Muscle layer of colon (tissue), 2 donors: ENCODE data around the gene FOXK2.
"Not testable (repeated sequence)": the region's sequence is repeated elsewhere in the genome, so short reads cannot be mapped to it uniquely, and the experiment has no call there.

Experiments
- H3K27ac ChIP-seq: one replicate; pipeline ENCODE4 v1.7.0; 2013; ENCODE audit warnings: low read depth, mild to moderate bottlenecking, low read length, moderate library complexity
- H3K27me3 ChIP-seq, 2 donors: one replicate each; pipeline ENCODE4 v1.7.0; 2013; ENCODE audit warnings: low read length in 2 of 2, mild to moderate bottlenecking in 2 of 2; ENCODE audit not compliant: insufficient read depth in 2 of 2, control insufficient read depth in 1 of 2
- H3K36me3 ChIP-seq: one replicate; pipeline ENCODE4 v1.7.0; 2013; ENCODE audit warnings: mild to moderate bottlenecking, low read length; ENCODE audit not compliant: insufficient read depth
- H3K4me1 ChIP-seq: one replicate; pipeline ENCODE4 v1.7.0; 2013; ENCODE audit warnings: mild to moderate bottlenecking, low read length; ENCODE audit not compliant: insufficient read depth
- H3K4me3 ChIP-seq, 2 donors: one replicate each; pipeline ENCODE4 v1.7.0; 2013; ENCODE audit warnings: low read length in 2 of 2, low read depth in 1 of 2, mild to moderate bottlenecking in 1 of 2, moderate library complexity in 1 of 2
- H3K9ac ChIP-seq: one replicate; pipeline ENCODE4 v1.7.0; 2013; ENCODE audit warnings: low read length
- H3K9me3 ChIP-seq: one replicate; pipeline ENCODE4 v1.7.0; 2013; ENCODE audit warnings: mild to moderate bottlenecking, low read length
- donor health status: abdominal sarcoma.
- donor health status: Adenocarcinoma of cecum.

Gene FOXK2

DNA sequence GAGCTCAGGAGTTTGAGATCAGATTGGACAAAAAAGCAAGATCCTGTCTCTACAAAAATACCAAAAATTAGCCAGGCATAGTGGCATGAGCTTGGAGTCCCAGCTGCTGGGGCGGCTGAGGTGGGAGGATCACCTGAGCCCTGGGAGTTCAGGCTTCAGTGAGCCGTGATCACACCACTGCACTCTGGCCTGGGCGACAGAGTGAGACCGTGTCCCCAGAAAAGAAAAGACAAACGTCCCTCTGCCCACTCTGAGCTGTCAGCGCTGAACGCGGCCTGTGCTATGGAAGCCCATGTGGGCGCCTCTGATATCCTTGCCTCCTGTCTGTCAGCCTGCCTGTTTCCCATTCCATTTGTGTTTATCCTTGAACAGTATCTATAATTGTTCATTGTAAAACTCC is 50.7 kb downstream of the FOXK2 start:
- H3K36me3 ChIP-seq = peaks cover 60% of the 10 kb centered on the region
- H3K4me1 ChIP-seq = peaks cover 10% of the 10 kb centered on the region
- H3K27ac ChIP-seq = no peak overlapping the region
- H3K4me3 ChIP-seq = no peak overlapping the region
- H3K9me3 ChIP-seq = no peaks in the 10 kb centered on the region
- H3K27me3 ChIP-seq = no peaks in the 10 kb centered on the region
- H3K9ac ChIP-seq = no peak overlapping the region

DNA sequence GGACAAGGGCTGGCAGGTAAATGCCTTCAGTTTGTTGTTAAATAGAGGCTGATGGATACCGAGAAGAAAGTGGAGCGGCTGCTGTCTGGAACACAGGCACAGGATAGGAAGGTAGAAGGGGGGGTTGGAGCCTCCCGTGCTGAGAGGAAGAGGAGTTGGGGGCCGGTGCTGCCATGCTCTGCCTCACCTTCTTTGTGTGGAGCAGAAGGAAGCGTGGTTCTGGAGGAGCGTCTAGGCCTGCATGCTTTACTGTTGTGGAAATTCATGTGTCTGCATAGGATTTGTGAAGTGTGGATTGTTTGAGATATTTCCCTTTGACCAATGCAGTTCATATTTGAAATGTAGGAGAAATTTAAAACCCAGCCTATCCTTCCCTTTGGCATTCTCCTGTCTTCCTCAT is 52.3 kb downstream of the FOXK2 start:
- H3K9ac ChIP-seq = no peak overlapping the region
- no peaks in the 10 kb centered on the region for H3K9me3 ChIP-seq
- H3K27me3 ChIP-seq = no peaks in the 10 kb centered on the region
- no peaks in the 10 kb centered on the region for H3K4me1 ChIP-seq
- no peak overlapping the region for H3K4me3 ChIP-seq
- H3K27ac ChIP-seq = no peak overlapping the region
- H3K36me3 ChIP-seq = peaks cover 46% of the 10 kb centered on the region

DNA sequence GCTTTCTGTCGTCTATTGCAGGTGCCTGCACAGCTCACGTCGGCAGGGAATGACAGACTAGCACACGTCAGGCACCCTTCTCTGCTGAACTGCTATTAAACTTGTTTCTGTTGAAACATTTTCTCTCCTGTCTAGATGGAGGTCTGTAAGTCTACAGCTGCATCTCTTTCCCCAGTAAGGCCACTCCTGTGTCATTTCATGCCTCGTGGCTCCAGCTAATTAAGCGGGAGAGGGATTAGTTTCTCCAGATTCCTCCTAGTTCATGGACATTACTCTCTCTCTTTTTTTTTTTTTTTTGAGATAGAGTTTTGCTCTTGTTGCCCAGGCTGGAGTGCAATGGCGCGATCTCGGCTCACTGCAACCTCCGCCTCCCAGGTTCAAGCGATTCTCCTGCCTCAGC is 54.5 kb downstream of the FOXK2 start:
- Histone ChIP-seq H3K9me3 (no peaks in the 10 kb centered on the region), H3K4me3 (no peak overlapping the region), H3K27ac (no peak overlapping the region), H3K36me3 (peaks cover 30% of the 10 kb centered on the region), H3K4me1 (no peaks in the 10 kb centered on the region), H3K27me3 (no peaks in the 10 kb centered on the region), H3K9ac (no peak overlapping the region)

DNA sequence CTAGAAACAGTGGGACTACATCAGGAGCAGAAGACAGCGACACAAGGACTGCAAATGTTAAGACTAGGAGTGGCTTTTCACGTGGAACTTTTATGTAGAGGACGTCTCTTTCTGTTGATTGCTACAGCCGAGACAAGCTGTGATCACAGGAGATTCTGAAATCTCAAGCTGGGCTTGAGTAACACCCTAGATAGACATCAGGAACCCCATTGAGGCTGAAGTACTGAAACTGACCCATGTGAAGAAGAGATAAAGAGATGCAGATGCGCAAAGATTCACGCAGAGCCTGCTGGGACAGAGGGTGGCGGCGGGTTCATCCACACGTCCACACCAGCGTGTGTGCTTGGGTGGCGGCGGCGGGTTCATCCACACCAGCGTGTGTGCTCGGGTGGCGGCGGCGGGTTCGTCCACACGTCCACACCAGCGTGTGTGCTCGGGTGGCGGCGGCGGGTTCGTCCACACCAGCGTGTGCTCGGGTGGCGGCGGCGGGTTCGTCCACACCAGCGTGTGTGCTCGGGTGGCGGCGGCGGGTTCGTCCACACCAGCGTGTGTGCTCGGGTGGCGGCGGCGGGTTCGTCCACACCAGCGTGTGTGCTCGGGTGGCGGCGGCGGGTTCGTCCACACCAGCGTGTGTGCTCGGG is 56.2 kb downstream of the FOXK2 start:
- not testable (repeated sequence) for H3K9me3 ChIP-seq, H3K27ac ChIP-seq, H3K4me1 ChIP-seq, H3K4me3 ChIP-seq, H3K9ac ChIP-seq, H3K27me3 ChIP-seq
- H3K36me3 ChIP-seq = peaks cover 25% of the 10 kb centered on the region

DNA sequence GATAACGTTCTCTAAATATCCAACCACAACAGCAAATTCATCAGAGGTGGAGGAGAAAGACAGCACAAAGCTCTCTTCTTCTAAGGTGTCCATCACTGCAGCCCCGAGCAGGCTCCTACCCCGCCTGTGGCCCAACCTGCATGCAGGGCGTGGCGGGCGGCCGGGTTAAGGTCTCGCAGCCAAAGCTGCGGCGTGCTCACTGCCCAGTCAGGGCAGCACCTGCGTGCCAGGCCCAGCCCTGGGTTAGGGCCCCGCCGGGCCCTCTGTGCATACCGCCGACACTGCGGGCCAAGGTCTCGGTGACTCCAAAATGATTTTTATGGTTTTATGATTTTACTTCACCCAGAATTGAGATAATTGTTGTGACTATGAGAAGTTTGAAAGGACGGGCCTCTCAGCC is 57.8 kb downstream of the FOXK2 start:
- H3K36me3 ChIP-seq = peaks cover 23% of the 10 kb centered on the region
- no peaks in the 10 kb centered on the region for H3K9me3 ChIP-seq
- no peak overlapping the region for H3K4me3 ChIP-seq
- no peak overlapping the region for H3K27ac ChIP-seq
- H3K27me3 ChIP-seq = no peaks in the 10 kb centered on the region
- no peaks in the 10 kb centered on the region for H3K4me1 ChIP-seq
- no peak overlapping the region for H3K9ac ChIP-seq

DNA sequence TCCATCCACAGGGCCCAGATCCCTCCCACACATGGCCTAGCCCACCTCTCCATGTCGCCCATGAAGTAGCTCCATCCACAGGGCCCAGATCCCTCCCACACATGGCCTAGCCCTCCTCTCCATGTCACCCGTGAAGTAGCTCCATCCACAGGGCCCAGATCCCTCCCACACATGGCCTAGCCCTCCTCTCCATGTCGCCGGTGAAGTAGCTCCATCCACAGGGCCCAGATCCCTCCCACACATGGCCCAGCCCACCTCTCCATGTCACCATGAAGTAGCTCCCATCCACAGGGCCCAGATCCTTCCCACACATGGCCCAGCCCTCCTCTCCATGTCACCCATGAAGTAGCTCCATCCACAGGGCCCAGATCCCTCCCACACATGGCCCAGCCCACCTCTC is 60.4 kb downstream of the FOXK2 start:
- H3K27me3 ChIP-seq, H3K9ac ChIP-seq, H3K4me3 ChIP-seq, H3K4me1 ChIP-seq, H3K27ac ChIP-seq, H3K9me3 ChIP-seq: not testable (repeated sequence)
- peaks cover 20% of the 10 kb centered on the region for H3K36me3 ChIP-seq

DNA sequence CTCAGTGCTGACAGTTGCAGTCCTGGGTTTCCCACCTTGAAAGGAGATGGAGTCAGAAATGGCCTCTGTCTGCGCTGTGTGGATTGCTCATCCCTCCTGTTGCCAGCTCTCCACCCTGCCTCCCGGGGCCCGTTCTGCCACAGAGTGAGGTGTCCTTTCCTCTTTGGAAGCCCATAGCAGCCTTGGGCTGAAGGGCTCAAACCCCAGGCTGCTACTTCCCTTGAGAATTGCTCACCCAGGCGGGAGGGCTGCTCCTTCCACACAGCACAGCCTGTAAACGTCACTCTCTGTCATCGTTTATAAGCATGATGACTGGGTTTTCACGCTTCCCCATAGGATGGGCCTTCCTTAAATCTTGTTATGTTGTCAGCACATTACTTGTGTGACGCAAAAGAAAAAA is 62.7 kb downstream of the FOXK2 start:
- H3K4me3 ChIP-seq = no peak overlapping the region
- no peaks in the 10 kb centered on the region for H3K27me3 ChIP-seq
- no peak overlapping the region for H3K27ac ChIP-seq
- no peaks in the 10 kb centered on the region for H3K4me1 ChIP-seq
- no peaks in the 10 kb centered on the region for H3K9me3 ChIP-seq
- no peak overlapping the region for H3K9ac ChIP-seq
- peaks cover 33% of the 10 kb centered on the region for H3K36me3 ChIP-seq

DNA sequence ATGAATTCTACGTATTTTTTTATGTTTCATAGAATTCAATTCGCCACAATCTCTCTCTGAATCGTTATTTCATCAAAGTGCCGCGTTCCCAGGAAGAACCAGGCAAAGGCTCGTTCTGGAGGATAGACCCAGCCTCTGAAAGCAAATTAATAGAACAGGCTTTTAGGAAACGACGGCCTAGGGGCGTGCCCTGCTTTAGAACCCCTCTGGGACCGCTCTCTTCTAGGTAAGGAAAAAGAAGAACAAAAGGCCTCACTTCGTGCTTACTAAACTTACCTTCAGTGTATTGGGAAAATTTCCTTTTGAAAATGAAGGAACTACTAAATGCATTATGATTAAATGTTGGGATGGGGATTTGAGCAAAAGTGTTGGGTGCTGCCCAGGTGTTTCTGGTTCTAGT is 63.2 kb downstream of the FOXK2 start:
- H3K9me3 ChIP-seq = no peaks in the 10 kb centered on the region
- H3K9ac ChIP-seq = no peak overlapping the region
- peaks cover under 1% of the 10 kb centered on the region for H3K4me1 ChIP-seq
- H3K27ac ChIP-seq = no peak overlapping the region
- peaks cover 38% of the 10 kb centered on the region for H3K36me3 ChIP-seq
- no peak overlapping the region for H3K4me3 ChIP-seq
- H3K27me3 ChIP-seq = no peaks in the 10 kb centered on the region

DNA sequence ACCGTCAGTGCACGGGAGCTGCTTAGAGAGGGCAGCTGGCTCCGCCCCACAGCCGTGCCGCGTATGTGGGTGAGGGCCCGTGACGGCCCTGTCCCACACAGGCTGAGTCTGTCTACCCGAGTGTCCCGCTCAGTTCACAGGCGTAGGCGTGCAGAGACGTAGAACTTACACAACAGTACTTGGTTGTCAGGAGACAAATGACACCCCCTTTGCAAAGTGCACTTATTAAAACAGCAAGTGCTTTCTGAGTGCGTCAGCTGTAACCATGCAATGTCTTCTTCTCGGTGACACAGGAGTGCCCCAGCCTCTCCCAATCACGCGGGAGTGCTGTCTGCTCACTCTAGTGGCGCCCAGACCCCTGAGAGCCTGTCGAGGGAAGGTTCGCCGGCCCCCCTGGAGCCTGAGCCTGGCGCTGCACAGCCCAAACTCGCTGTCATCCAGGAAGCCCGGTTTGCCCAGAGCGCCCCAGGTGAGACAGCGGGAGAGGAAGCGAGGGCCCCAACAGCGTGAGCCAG is 64.2 kb downstream of the FOXK2 start:
- H3K4me1 ChIP-seq = peaks cover 11% of the 10 kb centered on the region
- no peak overlapping the region for H3K27ac ChIP-seq
- H3K27me3 ChIP-seq = no peaks in the 10 kb centered on the region
- no peak overlapping the region for H3K4me3 ChIP-seq
- H3K9me3 ChIP-seq = no peaks in the 10 kb centered on the region
- peaks cover 41% of the 10 kb centered on the region for H3K36me3 ChIP-seq
- no peak overlapping the region for H3K9ac ChIP-seq

DNA sequence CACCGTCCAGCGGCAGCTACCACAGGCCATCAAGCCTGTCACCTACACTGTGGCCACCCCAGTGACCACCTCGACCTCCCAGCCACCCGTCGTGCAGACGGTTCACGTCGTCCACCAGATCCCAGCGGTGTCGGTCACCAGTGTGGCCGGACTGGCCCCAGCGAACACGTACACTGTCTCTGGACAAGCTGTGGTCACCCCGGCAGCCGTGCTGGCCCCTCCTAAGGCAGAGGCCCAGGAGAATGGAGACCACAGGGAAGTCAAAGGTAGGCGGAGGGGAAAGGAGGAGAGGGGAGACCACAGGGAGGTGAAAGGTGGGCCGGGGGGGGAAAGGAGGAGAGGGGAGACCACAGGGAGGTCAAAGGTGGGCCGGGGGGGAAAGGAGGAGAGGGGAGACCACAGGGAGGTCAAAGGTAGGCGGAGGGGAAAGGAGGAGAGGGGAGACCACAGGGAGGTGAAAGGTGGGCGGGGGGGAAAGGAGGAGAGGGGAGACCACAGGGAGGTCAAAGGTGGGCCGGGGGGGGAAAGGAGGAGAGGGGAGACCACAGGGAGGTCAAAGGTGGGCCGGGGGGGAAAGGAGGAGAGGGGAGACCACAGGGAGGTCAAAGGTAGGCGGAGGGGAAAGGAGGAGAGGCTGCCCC is 66.5 kb downstream of the FOXK2 start:
- H3K9me3 ChIP-seq, H3K4me3 ChIP-seq, H3K27me3 ChIP-seq, H3K9ac ChIP-seq, H3K27ac ChIP-seq: not testable (repeated sequence)
- peaks cover 41% of the 10 kb centered on the region for H3K36me3 ChIP-seq
- H3K4me1 ChIP-seq = peaks cover 16% of the 10 kb centered on the region

DNA sequence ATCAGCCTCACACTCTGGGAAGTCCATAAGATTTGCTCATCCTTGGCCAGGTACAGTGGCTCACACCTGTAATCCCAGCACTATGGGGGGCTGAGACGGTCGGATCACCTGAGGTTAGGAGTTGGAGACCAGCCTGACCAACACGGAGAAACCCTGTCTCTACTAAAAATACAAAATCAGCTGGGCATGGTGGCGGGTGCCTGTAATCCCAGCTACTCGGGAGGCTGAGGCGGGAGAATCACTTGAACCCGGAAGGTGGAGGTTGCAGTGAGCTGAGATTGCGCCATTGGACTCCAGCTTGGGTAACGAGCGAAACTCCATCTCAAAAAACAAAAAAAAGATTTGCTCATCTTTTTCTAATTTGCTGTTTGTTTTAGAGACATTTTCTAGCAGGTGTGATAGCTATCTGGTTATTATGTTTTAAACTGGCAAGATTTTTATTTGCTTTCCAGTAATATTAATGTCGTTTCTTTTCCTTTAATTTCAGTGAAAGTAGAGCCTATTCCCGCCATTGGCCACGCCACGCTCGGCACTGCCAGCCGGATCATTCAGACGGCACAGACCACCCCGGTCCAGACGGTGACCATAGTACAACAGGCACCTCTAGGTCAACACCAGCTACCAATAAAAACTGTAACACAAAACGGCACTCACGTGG is 67.2 kb downstream of the FOXK2 start:
- H3K9ac ChIP-seq = no peak overlapping the region
- H3K9me3 ChIP-seq = no peaks in the 10 kb centered on the region
- no peaks in the 10 kb centered on the region for H3K27me3 ChIP-seq
- no peak overlapping the region for H3K27ac ChIP-seq
- H3K36me3 ChIP-seq = peaks cover 41% of the 10 kb centered on the region
- H3K4me1 ChIP-seq = peaks cover 23% of the 10 kb centered on the region
- no peak overlapping the region for H3K4me3 ChIP-seq
